ENCODE measurements around the gene CAMK1D. TPM values are rescaled to one million over a fixed set of nuclear protein-coding genes. Genes with fewer than 3 reads are reported as not detected.

Gene CAMK1D
- total RNA-seq, 6 experiments from 2014 or later, result 0.34 to 1.4 (median 0.43) TPM

GRCh38 chr10:12393831-12394230 is 44.5 kb downstream of the CAMK1D start:
- Mint-ChIP-seq H3K27me3 (ENCODE audit: insufficient read depth) (peaks cover 12% of the 10 kb centered on the region), H3K36me3 (ENCODE audit: low read depth) (peaks cover 6% of the 10 kb centered on the region; the same call in 1 of the 2 replicates), H3K4me3 (no peak overlapping the region), H3K4me1 (ENCODE audit: low read depth) (peaks cover 8% of the 10 kb centered on the region; the same call in 1 of the 2 replicates), H3K9me3 (no peaks in the 10 kb centered on the region), H3K27ac (no peak overlapping the region)
- no peak for DNase-seq
- TF ChIP-seq CTCF (IDR thresholded peaks at IDR 0.05), result no peak

GRCh38 chr10:12394241-12395033 is 45.1 kb downstream of the CAMK1D start:
- no peak overlapping the region for H3K27ac Mint-ChIP-seq
- H3K9me3 Mint-ChIP-seq, result no peaks in the 10 kb centered on the region
- no peak overlapping the region for H3K4me3 Mint-ChIP-seq
- H3K36me3 Mint-ChIP-seq (ENCODE audit: low read depth), result peaks cover 6% of the 10 kb centered on the region; the same call in 1 of the 2 replicates
- DNase-seq, result no peak
- peaks cover 11% of the 10 kb centered on the region; the same call in 1 of the 2 replicates for H3K4me1 Mint-ChIP-seq (ENCODE audit: low read depth)
- peaks cover 10% of the 10 kb centered on the region for H3K27me3 Mint-ChIP-seq (ENCODE audit: insufficient read depth)
- TF ChIP-seq CTCF (IDR thresholded peaks at IDR 0.05), result no peak

- Mint-ChIP-seq H3K4me1 (ENCODE audit: low read depth) (peaks cover 21% of the 10 kb centered on the region; the same call in 1 of the 2 replicates), H3K36me3 (ENCODE audit: low read depth) (peaks cover 6% of the 10 kb centered on the region; the same call in 1 of the 2 replicates), H3K9me3 (no peaks in the 10 kb centered on the region), H3K27me3 (ENCODE audit: insufficient read depth) (peaks cover 10% of the 10 kb centered on the region), H3K27ac (no peak overlapping the region), H3K4me3 (no peak overlapping the region)
- DNase-seq, result no peak
- TF ChIP-seq CTCF (IDR thresholded peaks at IDR 0.05), result no peak
Measured at GRCh38 chr10:12396093-12396492, 46.7 kb downstream of the CAMK1D start.

- peaks cover 11% of the 10 kb centered on the region for H3K27me3 Mint-ChIP-seq (ENCODE audit: insufficient read depth)
- no peak overlapping the region for H3K27ac Mint-ChIP-seq
- no peak for TF ChIP-seq CTCF (IDR thresholded peaks at IDR 0.05)
- H3K9me3 Mint-ChIP-seq, result no peaks in the 10 kb centered on the region
- H3K4me1 Mint-ChIP-seq (ENCODE audit: low read depth), result peaks cover 21% of the 10 kb centered on the region; the same call in 1 of the 2 replicates
- H3K4me3 Mint-ChIP-seq, result no peak overlapping the region
- DNase-seq, result no peak
- H3K36me3 Mint-ChIP-seq (ENCODE audit: low read depth), result peaks cover 6% of the 10 kb centered on the region; the same call in 1 of the 2 replicates
Measured at GRCh38 chr10:12396567-12396966, 47.2 kb downstream of the CAMK1D start.

- no peak for DNase-seq
- Mint-ChIP-seq H3K27ac (no peak overlapping the region), H3K9me3 (no peaks in the 10 kb centered on the region), H3K36me3 (ENCODE audit: low read depth) (peaks cover 6% of the 10 kb centered on the region; the same call in 1 of the 2 replicates), H3K4me3 (no peak overlapping the region), H3K4me1 (ENCODE audit: low read depth) (peaks cover 21% of the 10 kb centered on the region; the same call in 1 of the 2 replicates), H3K27me3 (ENCODE audit: insufficient read depth) (peaks cover 10% of the 10 kb centered on the region)
- no peak for TF ChIP-seq CTCF (IDR thresholded peaks at IDR 0.05)
Measured at GRCh38 chr10:12397147-12397896, 48.0 kb downstream of the CAMK1D start.
